NCI-H1436 (cell line): ENCODE results near the gene PARD3B.
"Not testable (repeated sequence)": the region's sequence is repeated elsewhere in the genome, so short reads cannot be mapped to it uniquely, and the experiment has no call there.

ENCODE experiments used
- DNase-seq: peaks from one replicate; lab custom pipeline; 2025; lab: John Stamatoyannopoulos, UW

Gene PARD3B

GRCh38 chr2:205464681-205465080 lies 919.4 kb downstream of the PARD3B start:
- DNase-seq: no peak

- DNase-seq: no peak
Measured at GRCh38 chr2:205465791-205466190, 920.5 kb downstream of the PARD3B start.

- DNase-seq: no peak
Measured at GRCh38 chr2:205471776-205472175, 926.5 kb downstream of the PARD3B start.

- no peak for DNase-seq
Measured at GRCh38 chr2:205473791-205474190, 928.5 kb downstream of the PARD3B start.

GRCh38 chr2:205474741-205475415 lies 929.6 kb downstream of the PARD3B start:
- DNase-seq: no peak

GRCh38 chr2:205475416-205475768 lies 930.1 kb downstream of the PARD3B start:
- no peak for DNase-seq

- no peak for DNase-seq
Measured at GRCh38 chr2:205477016-205477705, 931.9 kb downstream of the PARD3B start.

GRCh38 chr2:205481861-205482260 lies 936.6 kb downstream of the PARD3B start:
- no peak for DNase-seq

- DNase-seq: no peak
Measured at GRCh38 chr2:205482399-205483081, 937.3 kb downstream of the PARD3B start.

GRCh38 chr2:205483095-205483494 lies 937.8 kb downstream of the PARD3B start:
- no peak for DNase-seq

- no peak for DNase-seq
Measured at GRCh38 chr2:205484215-205484614, 938.9 kb downstream of the PARD3B start.

GRCh38 chr2:205484764-205485163 lies 939.5 kb downstream of the PARD3B start:
- DNase-seq: peak; percentile 14

GRCh38 chr2:205493528-205493927 lies 948.3 kb downstream of the PARD3B start:
- DNase-seq: not testable (repeated sequence)

- no peak for DNase-seq
Measured at GRCh38 chr2:205494537-205495235, 949.4 kb downstream of the PARD3B start.

GRCh38 chr2:205495819-205496218 lies 950.5 kb downstream of the PARD3B start:
- DNase-seq: no peak

- DNase-seq: no peak
Measured at GRCh38 chr2:205496370-205496769, 951.1 kb downstream of the PARD3B start.

GRCh38 chr2:205496772-205497171 lies 951.5 kb downstream of the PARD3B start:
- DNase-seq: no peak

- no peak for DNase-seq
Measured at GRCh38 chr2:205499006-205499405, 953.7 kb downstream of the PARD3B start.

GRCh38 chr2:205500065-205500464 lies 954.8 kb downstream of the PARD3B start:
- DNase-seq: no peak

- no peak for DNase-seq
Measured at GRCh38 chr2:205500951-205501350, 955.7 kb downstream of the PARD3B start.

- DNase-seq: no peak
Measured at GRCh38 chr2:205501826-205502225, 956.6 kb downstream of the PARD3B start.

GRCh38 chr2:205505371-205505770 lies 960.1 kb downstream of the PARD3B start:
- no peak for DNase-seq

- no peak for DNase-seq
Measured at GRCh38 chr2:205509655-205510054, 964.4 kb downstream of the PARD3B start.
